SW 1271 (cell line): ENCODE results near the gene APOC3.
"Not testable (repeated sequence)": the region's sequence is repeated elsewhere in the genome, so short reads cannot be mapped to it uniquely, and the experiment has no call there.

Experiments used
- DNase-seq, 2 experiments: peaks; one replicate each; lab custom pipeline; 2025; lab: John Stamatoyannopoulos, UW

APOC3 gene

GRCh38 chr11:116829525-116830183 lies at the start of gene APOC3:
TSS of gene APOC3 (plus strand) at chr11:116829907. CDS start at chr11:116830583, 676 bp downstream.
- no peak for DNase-seq

GRCh38 chr11:116782728-116783127 lies 47.0 kb upstream of the APOC3 start:
- DNase-seq: no peak

- no peak for DNase-seq
Observed at GRCh38 chr11:116786326-116786725, 43.4 kb upstream of the APOC3 start.

GRCh38 chr11:116786966-116787365 lies 42.7 kb upstream of the APOC3 start:
- DNase-seq: no peak

- DNase-seq: no peak
Observed at GRCh38 chr11:116787436-116787785, 42.3 kb upstream of the APOC3 start.

GRCh38 chr11:116787786-116788486 lies 41.8 kb upstream of the APOC3 start, which contains the start of gene ZPR1:
TSS of gene ZPR1 (minus strand) at chr11:116788023. CDS start at chr11:116787990, 33 bp downstream.
- DNase-seq: peak; percentile 13 to 68

- DNase-seq: no peak
Observed at GRCh38 chr11:116788534-116788933, 41.2 kb upstream of the APOC3 start.

- DNase-seq: no peak
Observed at GRCh38 chr11:116788975-116789374, 40.7 kb upstream of the APOC3 start.

- no peak for DNase-seq
Observed at GRCh38 chr11:116790167-116791001, 39.3 kb upstream of the APOC3 start.

- peak in 1 of 2 experiments; percentile 4 for DNase-seq
Observed at GRCh38 chr11:116791002-116791812, 38.5 kb upstream of the APOC3 start.

- no peak for DNase-seq
Observed at GRCh38 chr11:116791813-116792143, 37.9 kb upstream of the APOC3 start, which contains the start of gene APOA5. TSS of gene APOA5 (minus strand) at chr11:116791879. CDS start at chr11:116791860, 19 bp downstream.

GRCh38 chr11:116792144-116792868 lies 37.4 kb upstream of the APOC3 start:
- DNase-seq: no peak

GRCh38 chr11:116792869-116793771 lies 36.6 kb upstream of the APOC3 start:
- peak in 1 of 2 experiments; percentile 14 for DNase-seq

GRCh38 chr11:116793772-116794097 lies 36.0 kb upstream of the APOC3 start:
- peak in 1 of 2 experiments; percentile 25 for DNase-seq

- DNase-seq: no peak
Observed at GRCh38 chr11:116794851-116795250, 34.9 kb upstream of the APOC3 start.

GRCh38 chr11:116796548-116796947 lies 33.2 kb upstream of the APOC3 start:
- no peak for DNase-seq

GRCh38 chr11:116797816-116798215 lies 31.9 kb upstream of the APOC3 start:
- DNase-seq: no peak

GRCh38 chr11:116798368-116798767 lies 31.3 kb upstream of the APOC3 start:
- no peak for DNase-seq

- DNase-seq: no peak
Observed at GRCh38 chr11:116800610-116801009, 29.1 kb upstream of the APOC3 start.

GRCh38 chr11:116801662-116802061 lies 28.0 kb upstream of the APOC3 start:
- DNase-seq: not testable (repeated sequence)
